SK-MEL-5 (cell line): ENCODE measurements around the gene STPG4. TPM values are rescaled to one million over a fixed set of nuclear protein-coding genes. Genes with fewer than 3 reads are reported as not detected.

Experiments
- DNase-seq: peaks from one replicate; pipeline ENCODE4 v3.0.0-alpha.2; 2016; ENCODE audit warnings: low read depth, low spot score
- in situ Hi-C: cut with HindIII; loops from 2 replicates; pipeline ENCODE4 v1.10.0; 2016; ENCODE audit warnings: low sequenced_read_pairs, high pct_unique_total_duplicates, low pct_unique_long_range_greater_than_20kb
- total RNA-seq: library from RNA; depleted of rRNA; stranded (reverse); fragments of >200 nt; shearing (Covaris generic); gene quantifications from 2 replicates; pipeline ENCODE4 v1.2.3, GENCODE V29; 2014

The STPG4 gene
- total RNA-seq, 1 experiment from 2014 or later = 0.26 TPM

DNA sequence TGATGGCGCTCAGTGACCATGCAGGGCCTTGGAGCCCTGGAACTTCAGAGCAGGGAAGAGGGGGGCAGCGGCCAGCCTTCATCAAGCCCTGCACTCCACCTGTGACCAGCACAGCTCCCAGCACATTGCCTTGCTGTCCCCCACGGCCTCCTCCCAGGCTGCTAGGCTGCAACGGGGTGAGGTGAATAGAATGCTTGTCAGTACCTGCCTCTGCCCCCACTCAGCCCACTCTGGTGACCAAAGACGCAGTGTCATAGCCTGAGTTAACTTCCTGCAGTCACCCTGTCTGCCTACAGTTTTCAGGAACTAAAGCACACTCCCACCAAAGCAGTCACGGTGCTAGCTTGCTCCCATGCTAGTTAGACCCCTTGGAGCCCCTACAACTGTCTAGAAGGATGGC is 72.1 kb downstream of the STPG4 start:
- DNase-seq = no peak
- in situ Hi-C loops = no loop called here

GRCh38 chr2:47080888-47081301 is 74.2 kb downstream of the STPG4 start:
- in situ Hi-C loops = no loop called here
- no peak for DNase-seq

- in situ Hi-C loops = no loop called here
Measured at GRCh38 chr2:47079515-47080412, 75.3 kb downstream of the STPG4 start.

DNA sequence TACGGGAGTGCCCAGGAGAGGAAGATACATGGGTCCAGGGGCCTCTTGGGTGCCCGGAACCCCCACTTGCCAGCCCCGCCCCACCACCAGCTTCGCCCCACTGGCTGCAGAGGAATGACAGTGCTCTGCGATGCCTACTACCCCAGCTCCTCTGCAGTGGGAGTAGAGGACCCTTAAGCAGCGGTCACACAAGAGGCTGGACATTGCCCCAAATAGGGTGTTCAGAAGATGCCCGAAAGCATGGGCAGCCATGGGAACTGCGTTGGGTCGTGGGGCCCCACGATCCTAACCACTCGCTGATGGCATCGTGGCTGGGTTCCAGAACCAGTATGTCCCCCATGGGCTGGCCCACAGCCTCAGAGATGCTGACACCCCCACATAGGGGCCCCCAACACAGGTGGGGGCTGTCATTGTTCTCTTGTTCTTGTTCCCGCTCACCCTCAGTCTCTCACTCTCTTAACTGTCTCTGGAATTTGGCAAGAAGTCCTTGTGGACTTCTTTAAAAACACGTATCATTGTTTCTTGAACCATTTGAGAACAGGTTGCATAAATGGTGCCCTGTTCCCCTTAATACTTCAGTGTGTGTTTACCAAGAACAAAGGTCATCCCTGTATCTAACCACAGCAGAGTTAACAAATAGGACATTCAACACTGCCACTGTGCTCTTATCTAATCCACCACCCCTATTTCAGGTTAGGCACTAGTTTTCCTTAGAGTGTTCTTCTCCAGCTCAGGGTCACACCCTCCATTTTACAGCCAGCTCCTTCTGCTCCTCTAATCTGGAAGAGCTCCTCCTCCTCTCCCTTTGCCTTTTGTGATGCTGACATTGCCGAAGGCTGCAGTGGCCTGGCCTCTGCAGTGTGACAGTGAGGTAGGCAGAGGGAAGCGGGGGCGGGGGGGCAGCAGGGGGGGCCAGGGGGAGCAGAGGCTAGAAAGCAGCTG is 76.3 kb downstream of the STPG4 start:
- in situ Hi-C loops = no loop called here
- DNase-seq = peak; percentile 68

More at GRCh38 chr2:47079515-47080412, 75.3 kb downstream of the STPG4 start:
- DNase-seq = no peak

DNA sequence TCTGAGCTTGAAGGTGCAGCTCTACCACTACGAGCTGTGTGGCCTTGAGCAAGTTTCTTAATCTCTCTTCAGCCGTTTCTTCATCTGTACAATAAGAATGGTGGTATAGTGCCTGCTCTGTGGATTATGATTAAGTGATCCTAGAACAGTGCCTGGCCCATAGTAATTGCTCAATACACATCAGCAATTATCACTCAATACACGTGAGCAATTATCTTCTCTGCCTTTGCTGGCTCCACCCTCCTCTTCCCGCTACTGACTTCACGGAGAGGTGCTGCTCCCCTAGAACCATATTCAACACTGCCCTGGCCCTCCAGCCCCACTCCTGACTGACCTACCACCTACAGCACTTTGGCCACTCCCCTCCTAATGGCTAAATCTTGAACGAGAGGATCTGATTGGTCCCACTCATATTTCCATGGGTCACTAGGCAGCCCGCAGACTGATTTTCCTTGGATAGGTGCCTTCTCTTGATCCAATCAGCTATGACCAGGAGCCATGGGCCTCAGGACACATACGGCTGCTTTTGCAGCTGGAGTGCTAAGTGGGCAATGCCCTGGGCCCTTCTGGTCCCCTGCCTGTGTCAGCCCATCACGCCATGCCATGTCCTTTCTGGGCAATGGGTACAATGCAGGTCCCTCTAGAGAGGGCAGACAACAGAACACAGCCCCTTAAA is 77.5 kb downstream of the STPG4 start:
- in situ Hi-C loops = no loop called here

GRCh38 chr2:47076586-47077441 is 78.3 kb downstream of the STPG4 start:
- in situ Hi-C loops = no loop called here
- peak; percentile 86 for DNase-seq

More for the DNA sequence above, 77.5 kb downstream of the STPG4 start:
- no peak for DNase-seq

DNA sequence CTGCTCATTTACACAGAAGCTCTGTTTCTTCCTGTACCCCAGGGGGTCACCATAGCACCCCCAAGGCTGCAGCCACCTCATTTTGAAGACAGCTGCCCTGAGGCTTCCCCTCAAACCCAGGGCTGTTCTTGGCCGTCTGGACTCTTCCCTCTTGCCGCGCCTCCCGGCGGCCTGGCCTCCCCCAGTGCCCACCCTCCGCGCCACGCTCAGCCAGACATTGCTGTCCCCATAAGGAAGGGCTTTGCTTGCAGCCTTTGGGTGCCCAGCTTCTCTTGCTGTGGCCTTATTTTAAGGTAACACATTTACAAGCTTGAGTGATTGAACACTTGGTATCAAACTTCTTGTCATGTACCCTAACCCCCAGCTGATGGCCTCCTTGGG is 79.0 kb downstream of the STPG4 start:
- no peak for DNase-seq
- in situ Hi-C loops = no loop called here

DNA sequence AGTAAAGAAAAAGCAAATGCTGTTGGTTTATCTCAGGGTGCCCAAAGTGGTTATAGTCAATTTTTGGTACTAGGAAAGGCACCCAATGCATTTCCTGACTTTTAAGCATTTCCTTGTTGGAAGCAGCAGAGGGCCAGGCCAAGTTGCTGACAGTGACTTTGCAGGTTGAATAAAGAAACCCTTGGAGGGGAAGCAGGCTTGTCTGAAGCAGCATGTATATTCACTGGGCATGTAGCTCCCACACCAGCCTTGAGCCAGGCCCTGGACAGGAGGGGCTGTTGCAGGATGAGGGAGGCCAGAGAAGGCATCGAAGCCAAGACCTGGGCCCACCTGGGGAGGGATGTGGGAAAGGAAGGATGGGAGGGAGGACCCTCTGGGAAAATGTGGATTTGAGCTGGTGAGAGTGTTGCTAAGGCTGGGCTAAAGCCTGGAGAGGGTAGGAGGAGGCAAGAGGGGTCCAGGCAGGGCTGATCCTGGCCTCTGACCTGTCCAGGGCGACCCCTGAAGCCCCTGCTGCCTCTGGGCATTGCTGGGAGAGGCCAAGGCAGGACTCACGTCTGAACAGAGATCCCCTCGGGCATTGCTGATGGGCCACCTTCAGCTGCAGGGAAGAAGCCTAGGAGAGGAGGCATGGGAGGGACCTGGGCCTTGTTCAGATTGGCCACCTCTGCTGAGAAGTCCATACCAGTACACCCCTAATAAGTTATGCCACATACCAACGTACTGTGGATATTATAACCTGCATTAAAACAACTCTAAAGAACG is 79.6 kb downstream of the STPG4 start:
- in situ Hi-C loops = no loop called here
- DNase-seq = peak; percentile 37

DNA sequence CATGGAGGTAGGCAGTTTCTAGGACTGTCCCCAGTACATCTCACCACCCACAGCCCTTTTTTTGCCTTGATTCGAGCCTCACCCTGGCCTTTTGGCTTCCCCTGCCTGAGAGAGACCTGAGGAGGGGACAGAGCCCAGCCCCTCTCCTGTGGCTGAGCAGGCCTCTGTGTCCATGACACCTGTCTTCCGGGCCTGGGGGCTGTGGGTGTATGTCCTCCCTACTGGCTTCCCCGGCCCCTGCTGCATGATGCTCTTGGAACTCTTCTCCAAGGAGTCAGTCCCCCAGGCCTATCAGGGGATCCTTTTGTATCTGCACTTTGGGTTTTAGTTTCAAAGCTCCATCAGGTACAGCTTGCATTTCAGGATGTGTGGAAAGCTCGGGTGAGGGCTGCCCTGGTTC is 80.4 kb downstream of the STPG4 start:
- no peak for DNase-seq
- in situ Hi-C loops = no loop called here

DNA sequence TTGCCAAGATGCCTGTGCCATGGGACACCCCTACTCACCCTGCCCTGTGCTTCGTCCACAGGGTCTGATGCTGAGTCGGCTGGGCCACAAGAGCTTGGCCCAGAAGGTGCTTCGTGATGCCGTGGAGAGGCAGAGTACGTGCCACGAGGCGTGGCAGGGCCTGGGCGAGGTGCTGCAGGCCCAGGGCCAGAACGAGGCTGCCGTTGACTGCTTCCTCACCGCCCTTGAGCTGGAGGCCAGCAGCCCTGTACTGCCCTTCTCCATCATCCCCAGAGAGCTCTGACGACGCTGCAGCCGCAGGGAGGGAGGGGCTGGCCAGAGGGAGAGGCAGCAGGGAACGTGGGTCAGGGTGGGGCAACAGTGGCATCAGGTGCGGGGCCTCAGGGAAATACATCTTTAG is 81.5 kb downstream of the STPG4 start:
- in situ Hi-C loops = no loop called here
- DNase-seq = no peak

- in situ Hi-C loops = no loop called here
- DNase-seq = no peak
Measured at GRCh38 chr2:47073217-47073616, 81.9 kb downstream of the STPG4 start.

DNA sequence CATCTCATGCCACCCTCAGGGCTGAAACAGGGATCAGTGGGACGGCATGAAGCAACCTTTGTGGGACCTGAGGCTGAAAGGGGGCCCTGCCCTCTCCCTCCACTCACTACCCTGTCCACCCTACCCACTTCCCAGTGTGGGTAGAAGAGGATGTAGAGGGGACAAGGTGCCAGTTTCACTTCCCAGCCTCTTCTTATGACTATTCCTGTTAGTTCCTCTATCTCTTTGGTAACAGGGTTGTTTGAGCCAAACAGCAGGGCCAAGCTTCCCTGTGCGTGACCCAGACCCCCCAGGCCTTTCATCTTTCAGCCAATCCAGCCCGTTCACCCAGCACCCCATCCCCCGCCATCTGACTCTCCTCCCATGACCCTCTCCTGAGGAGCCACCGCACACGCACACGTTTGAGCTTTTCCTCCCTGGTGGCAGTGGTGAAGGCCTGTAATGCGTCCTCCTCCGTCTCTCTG is 82.3 kb downstream of the STPG4 start:
- in situ Hi-C loops = no loop called here
- no peak for DNase-seq

GRCh38 chr2:47072018-47072691 is 83.0 kb downstream of the STPG4 start:
- no peak for DNase-seq
- in situ Hi-C loops = no loop called here

DNA sequence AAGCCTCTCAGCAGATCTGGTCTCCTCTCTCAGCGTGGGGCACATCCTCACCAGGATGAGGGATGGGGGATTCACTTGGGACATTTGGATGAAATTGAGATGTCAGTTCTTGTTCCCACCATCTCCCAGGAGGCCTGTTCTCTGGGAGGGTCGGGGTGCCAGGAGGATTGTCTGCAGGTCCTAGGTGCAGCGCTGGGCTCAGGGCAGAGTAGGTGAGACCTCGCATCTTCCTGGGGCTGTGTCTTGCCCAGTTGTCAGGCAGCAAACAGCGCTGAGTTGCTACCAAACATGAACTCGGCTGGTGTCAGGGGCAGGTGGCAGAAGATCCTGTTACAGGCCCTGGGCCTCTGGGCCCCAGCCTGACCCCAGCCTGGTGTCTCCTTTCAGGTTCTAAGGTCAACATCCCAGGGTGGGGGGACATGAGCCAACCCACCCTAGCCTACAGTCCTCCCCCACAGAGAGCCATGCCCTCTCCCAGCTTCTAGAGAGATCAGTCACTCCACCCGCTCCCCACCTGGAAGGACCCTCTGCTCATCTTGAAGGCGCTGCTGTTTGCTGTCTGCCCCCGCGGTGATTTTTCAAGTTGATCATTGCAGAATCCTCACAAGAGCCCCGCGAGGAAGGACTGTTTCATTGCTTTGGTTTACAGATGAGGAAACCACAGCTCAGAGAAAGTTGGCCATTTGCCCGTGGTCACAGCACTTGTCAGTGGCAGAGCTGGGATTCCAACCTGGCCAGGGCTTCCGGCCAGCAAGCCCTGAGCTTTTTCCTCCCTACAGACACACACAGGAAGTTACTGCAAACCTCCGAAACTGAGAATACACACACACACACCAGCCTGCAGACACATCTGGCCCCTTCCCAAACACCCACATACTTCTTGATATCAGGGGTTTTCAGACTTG is 83.9 kb downstream of the STPG4 start:
- peak; percentile 26 for DNase-seq
- in situ Hi-C loops = no loop called here
